ENCODE data around the gene GORASP1.

GRCh38 chr3:39104961-39105686 lies 2.3 kb downstream of the GORASP1 start:
- no peak for TF ChIP-seq ZNF202 (tag by site-specific recombination; IDR thresholded peaks at IDR 0.05; ENCODE audit: borderline replicate concordance)
- no peak for TF ChIP-seq GLI4 (tag by site-specific recombination; IDR thresholded peaks at IDR 0.05)
- TF ChIP-seq SP2 (tag by site-specific recombination; IDR thresholded peaks at IDR 0.05): no peak
- TF ChIP-seq, protein P1, sequence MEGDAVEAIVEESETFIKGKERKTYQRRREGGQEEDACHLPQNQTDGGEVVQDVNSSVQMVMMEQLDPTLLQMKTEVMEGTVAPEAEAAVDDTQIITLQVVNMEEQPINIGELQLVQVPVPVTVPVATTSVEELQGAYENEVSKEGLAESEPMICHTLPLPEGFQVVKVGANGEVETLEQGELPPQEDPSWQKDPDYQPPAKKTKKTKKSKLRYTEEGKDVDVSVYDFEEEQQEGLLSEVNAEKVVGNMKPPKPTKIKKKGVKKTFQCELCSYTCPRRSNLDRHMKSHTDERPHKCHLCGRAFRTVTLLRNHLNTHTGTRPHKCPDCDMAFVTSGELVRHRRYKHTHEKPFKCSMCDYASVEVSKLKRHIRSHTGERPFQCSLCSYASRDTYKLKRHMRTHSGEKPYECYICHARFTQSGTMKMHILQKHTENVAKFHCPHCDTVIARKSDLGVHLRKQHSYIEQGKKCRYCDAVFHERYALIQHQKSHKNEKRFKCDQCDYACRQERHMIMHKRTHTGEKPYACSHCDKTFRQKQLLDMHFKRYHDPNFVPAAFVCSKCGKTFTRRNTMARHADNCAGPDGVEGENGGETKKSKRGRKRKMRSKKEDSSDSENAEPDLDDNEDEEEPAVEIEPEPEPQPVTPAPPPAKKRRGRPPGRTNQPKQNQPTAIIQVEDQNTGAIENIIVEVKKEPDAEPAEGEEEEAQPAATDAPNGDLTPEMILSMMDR (tag by site-specific recombination; IDR thresholded peaks at IDR 0.05): no peak
- no peak for TF ChIP-seq ATF2 (tag by site-specific recombination; IDR thresholded peaks at IDR 0.05; ENCODE audit: low read depth)
- TF ChIP-seq ZNF404 (tag by site-specific recombination; IDR thresholded peaks at IDR 0.05): no peak
- TF ChIP-seq ZNF350 (tag by site-specific recombination; IDR thresholded peaks at IDR 0.05): no peak
- no peak for TF ChIP-seq BCL11A (tag by site-specific recombination; IDR thresholded peaks at IDR 0.05; ENCODE audit: low read depth)
- no peak for TF ChIP-seq ZNF629 (tag by site-specific recombination; IDR thresholded peaks at IDR 0.05)
